GM19240 (cell line): ENCODE results near the gene TSC22D4.
"Not testable (repeated sequence)": the region's sequence is repeated elsewhere in the genome, so short reads cannot be mapped to it uniquely, and the experiment has no call there.

Source experiments
- DNase-seq: peaks from one replicate; pipeline ENCODE4 v3.0.0; 2011; ENCODE audit warnings: low spot score; ENCODE audit not compliant: insufficient read length

Gene TSC22D4

DNA sequence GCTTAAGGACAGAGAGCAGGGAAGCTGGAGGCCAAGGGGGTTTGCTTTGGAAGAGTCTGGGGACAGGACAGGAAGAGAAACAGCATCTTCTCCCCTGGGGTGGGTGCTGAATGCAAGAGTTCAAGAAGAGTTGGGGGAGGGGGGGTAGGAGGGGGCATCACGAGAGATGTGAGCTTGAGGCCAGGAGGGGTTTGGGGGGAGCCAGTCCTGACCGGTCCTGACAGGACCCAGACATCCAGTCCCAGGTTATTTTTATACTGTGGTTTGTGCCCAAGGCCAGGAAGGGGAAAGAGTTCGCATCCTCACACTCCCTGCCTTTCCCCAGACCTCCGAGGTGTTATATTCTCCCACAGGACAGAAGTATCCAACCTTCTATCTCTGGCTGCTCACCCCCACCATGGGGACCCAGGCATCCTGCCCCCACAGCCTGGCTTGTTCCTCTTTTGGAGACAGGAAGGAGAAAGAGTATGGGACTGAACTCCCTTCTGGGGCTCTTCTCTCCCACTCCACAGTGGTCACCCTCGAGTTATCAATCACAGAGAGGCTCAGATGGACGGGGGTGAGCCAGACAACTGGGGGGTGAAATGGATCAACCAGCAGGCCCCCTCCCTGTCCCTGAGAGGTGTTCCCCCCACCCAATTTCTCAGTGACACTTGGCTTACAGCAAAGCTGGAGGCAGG, 2.8 kb downstream of the TSC22D4 start:
- no peak for DNase-seq

- no peak for DNase-seq
These were observed 3.5 kb downstream of the TSC22D4 start for GRCh38 chr7:100475549-100475948.

DNA sequence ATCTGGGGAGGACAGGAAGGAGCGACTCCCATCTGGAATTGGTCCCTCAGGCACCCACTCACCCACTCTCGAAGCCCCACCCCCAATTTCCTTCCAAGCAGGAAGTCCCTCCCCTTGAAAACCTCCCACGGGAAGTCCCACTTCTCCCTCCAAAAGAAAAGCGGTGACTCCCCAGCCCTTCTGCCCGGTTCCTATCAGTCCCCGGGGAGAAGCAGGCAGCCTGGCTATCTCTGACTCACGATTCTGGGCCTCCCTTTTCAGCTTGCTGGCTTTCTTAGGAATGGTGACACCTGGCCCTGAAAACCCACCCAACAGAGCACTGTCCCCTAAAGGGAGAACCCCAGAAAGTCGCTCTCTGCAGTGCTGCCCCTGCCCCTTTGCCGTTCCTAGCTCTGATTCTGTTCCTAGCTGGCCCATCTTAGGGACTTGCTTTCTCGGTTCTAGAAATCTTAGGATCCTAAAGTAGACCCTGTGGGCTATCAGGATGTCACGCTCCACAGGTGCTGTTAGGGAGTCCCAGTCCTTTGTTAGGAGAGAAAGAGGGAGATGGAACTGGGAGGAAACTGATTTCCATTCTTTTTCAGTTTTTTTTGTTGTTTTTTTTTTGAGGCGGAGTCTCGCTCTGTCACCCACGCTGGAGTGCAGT, 6.0 kb downstream of the TSC22D4 start:
- no peak for DNase-seq

DNA sequence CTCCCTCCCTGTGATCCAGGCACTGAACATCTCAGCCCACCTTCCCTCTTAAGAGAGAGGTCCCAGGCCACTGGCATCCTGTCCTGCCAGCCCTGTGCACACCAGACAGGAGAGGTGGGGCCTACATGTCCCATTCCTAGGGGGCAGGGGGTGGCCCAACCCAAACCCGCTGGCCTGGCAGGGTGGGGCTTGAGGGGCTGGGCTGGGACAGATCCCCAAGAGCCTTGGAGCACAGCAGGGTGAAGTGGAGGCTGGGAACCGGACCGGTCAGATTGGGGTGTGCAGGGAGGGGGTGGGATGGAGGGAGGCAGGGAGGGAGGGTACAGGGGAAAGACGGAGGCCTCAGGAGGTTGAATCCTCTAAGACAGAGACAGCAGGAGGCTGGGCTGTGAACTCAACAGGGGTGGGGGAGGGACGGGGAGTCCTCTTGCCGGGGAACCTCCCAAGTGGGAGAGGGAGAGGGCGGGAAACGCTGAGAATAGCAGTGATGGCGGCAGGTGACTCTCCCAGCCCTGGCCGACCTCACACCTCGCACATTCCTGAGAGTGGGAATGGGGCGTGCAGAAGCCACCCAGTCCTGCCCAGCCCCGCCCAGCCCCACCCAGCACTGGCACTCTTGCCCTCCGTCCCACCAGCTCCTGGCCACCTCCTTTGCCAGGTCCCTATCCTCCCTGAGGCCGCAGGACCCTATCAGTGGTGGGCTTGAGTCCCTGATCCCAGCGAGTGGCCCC, 6.7 kb downstream of the TSC22D4 start:
- DNase-seq: no peak

DNA sequence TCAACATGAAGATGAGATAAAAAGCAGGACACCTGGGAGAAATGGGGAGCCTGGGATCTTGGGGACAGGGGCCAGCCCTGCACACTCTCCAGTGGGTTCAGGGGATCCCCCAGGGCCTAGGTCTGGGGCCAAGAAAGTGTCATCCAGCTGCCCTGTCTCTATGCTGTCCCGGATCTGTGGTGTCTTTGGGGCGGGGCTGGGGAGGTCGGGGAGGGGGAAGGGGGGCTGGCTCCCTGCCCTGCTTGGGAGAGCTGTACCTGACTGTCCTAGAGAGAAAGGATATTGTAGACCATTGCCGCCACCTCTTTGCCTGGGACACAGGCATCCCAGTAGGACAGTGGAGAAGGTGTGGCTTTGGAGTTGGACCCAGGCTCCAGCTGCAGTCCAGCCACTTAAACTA, 8.0 kb downstream of the TSC22D4 start:
- no peak for DNase-seq

DNA sequence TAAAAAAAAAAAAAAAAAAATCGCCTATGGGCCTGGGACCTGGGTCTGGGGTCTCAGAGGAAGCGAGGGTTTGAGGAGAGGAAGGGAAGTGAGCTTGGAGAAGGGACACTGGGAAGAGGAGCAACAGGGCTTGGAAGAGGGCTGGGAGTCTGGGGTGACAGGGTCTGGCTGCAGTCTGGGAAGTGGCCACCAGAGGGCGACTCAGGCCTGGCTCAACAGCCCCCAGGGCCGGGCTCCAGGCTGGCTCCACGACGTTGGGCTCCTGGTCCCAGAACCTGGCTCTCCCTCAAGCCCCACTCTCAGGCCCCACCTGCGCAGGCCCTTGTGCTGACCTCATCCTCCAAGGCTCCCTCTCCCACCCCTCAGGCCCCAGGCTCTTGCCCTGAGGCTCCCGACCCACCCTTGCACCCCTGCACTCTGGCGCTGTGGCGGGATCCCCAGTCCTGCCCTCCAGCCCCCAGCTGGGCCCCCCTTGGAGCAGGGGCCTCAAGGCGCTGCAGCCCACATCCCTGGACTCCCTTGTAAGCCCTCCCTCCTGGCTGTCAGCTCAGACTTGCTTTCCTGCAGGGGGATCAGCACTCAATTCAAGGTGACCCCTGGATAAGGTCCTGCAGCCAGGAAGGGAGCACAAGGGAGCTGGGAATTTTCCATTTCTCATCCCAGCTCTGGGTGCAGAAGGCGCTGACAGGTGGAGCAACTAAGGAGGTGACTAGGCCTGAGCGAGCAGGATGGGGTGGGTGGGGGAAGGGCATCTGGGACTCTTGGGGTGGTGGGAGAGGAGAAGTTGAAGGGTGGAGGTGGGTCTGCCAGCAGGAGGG, 9.6 kb downstream of the TSC22D4 start:
- peak; percentile 95 for DNase-seq

DNA sequence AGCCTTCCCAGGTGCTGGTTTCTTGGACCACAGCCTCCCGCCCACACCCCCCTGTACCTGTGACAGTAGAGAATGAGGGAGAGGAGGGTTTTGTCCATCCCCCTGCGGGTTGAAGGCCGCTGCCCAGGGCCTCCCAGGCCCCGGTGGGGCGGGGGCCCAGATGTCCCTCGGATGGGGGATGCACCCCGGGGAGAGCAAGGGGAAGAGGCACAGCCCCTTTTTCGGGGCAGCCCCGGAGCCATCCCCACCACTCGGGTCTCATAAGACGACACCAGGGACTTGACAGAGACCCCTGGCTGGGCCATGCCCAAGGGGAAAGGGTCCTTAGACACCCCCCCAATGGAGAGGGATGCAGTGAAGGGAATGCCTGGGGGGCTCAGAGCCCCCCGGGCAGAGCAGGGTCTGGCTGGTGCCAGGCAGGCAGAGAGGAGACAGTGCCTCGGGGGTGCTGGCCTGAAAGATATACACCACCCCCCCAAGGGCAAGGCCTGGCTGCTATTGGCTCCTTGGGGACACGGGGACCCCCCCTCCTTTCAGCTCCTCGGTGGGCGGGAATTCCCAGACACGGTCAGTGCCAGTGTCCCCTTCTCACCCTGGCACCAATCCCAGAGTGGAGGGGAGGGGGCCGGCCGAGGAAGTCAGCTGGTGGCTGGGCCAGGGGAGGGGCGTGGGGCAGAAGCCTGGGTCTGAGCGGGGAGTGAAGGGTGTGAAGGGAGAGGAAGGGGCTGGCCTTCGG, 11.2 kb downstream of the TSC22D4 start:
- DNase-seq: no peak

DNA sequence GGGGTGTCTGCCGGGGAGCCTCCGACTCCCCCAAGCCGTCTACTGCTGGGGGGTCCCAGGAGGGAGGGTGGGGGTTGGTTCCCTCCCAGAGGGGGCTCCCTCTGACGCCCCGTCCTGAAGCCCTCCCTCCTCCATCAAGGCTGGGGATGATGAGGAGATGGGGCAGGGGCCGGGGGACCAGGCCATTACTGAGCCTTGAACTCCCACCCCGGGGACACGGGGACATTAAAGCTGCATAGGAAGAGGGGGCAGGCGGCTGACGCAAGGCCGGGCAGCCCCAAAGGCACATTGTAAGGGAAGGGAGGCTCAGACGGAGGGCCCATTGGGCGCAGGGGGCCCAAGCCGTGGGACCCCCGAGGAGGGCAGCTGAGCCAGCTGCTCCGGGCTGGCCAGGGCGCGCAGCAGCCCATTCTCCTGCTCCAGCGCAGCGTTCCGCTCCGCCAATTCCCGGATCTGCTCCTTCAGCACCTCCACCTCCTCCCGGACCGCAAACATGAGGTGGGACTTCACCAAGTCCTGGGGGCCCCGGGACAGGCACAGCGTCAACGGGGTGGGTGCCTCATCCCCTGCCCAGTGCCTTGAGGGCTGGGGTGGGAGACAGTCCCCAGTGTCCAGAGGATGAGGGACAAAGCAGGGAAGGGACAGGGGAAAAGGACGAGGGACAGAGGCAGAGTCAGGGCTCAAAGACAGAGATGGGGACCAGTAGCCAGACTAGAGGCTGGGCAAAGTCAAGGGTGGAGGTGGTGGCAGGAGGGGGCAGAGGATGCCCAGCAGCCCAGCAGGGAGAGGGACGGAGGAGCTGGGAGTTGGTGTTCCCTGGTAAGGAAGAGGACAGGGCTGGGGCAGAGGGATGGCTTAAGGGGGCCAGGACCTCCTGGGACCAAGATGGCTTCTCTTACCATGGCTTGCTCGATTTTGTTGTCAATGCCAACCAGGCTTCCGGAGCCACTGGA, 12.1 kb downstream of the TSC22D4 start:
- DNase-seq: no peak

GRCh38 chr7:100465702-100466311, 13.2 kb downstream of the TSC22D4 start:
- no peak for DNase-seq

DNA sequence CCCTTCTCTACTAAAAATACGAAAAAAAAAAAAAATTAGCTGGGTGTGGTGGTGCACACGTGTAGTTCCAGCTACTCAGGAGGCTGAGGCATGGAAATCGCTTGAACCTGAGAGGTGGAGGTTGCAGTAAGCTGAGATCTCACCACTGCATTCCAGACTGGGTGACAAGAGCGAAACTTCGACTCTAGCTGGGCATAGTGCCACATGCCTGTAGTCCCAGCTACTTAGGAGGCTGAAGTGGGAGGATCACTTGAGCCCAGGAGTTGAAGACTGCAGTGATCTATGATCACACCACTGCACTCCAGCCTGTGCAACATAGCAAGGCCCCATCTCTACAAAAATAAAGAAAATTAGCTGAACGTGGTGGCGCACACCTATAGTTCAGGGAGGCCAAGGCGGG, 13.7 kb downstream of the TSC22D4 start:
- DNase-seq: no peak

- no peak for DNase-seq
These were observed 14.2 kb downstream of the TSC22D4 start for GRCh38 chr7:100464791-100465190.

GRCh38 chr7:100464210-100464660, 14.8 kb downstream of the TSC22D4 start, which contains the start of gene SPACDR:
TSS of gene SPACDR (minus strand) at chr7:100464260. CDS start at chr7:100464025, 235 bp downstream.
- DNase-seq: no peak

DNA sequence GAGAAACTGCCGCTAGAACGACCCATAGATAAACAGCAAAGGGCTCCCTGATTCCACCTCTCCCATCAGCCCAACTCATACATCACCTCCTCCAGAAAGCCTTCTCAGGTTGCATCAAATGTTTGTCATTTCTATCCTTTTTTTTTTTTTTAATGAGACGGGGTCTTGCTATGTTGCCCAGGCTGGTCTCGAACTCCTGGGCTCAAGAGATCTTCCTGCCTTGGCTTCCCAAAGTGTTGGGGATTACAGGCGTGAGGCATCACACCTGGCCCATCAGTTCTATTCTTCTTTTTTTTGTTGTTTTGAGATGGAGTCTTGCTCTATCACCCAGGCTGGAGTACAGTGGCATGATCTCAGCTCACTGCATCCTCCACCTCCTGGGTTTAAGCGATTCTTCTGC, 22.0 kb downstream of the TSC22D4 start:
- DNase-seq: no peak

DNA sequence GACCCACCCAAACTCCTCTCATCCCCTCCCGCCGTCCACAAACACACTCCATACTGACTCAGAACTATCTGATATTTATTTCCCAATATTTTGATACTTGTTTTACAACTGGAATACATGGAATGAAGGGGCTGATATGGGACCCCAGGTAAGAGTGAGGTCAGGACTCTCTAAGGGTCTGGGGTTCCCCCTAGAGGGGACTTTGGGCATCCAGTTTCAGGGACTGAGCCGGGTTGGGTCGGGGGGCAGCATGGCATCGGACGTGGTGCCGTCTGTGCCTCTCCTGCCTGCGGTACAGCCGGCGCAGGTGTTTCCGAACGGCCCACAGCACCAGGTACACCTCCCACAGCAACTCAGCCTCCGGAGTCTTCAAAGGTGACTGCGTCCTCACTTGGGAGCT, 22.5 kb downstream of the TSC22D4 start:
- no peak for DNase-seq

DNA sequence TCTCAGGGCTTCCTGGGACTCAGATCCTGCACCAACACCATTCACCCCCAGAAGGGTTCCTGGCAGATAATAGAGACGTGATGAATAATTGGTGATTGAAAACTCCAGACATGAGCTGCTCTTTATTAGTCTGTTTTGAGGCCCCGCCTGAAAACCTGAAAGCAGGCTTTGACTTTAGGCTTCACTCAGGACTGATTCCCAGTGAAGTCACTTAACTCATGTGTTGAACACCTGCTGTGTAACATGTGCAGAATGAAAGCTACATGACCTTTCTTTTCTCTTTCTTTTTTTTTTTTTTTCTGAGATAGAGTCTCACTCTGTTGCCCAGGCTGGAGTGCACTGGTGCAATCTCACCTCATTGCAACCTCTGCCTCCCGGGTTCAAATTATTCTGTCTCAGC, 23.8 kb downstream of the TSC22D4 start:
- DNase-seq: no peak

GRCh38 chr7:100453854-100454253, 25.2 kb downstream of the TSC22D4 start:
- DNase-seq: not testable (repeated sequence)

- no peak for DNase-seq
These were observed 26.5 kb downstream of the TSC22D4 start for GRCh38 chr7:100452513-100452912.

DNA sequence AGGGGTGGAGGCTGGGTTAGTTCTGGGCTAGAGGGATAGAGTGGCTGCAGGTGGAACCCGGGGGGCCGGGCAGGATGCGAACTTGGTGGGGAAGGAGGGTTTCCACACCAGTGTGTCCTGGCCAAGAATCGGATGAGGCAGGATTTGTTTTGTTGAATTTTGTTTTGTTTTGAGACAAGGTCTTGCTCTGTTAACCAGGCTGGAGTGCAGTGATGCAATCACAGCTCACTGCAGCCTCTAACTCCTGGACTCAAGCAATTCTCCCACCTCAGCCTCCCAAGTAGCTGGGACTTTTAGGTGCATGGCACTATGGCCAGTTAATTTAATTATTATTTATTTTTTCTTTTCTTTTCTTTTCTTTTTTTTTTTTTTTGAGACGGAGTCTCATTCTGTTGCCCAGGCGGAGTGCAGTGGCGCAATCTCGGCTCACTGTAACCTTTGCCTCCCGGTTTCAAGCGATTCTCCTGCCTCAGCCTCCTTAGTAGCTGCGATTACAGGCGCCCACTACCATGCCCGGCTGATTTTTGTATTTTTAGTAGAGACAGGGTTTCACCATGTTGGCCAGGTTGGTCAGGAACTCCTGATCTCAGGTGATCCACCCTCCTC, 29.7 kb downstream of the TSC22D4 start:
- DNase-seq: no peak

- DNase-seq: not testable (repeated sequence)
These were observed 31.7 kb downstream of the TSC22D4 start for GRCh38 chr7:100447363-100447762.
